ENCODE results near the gene ATP6V1C2. TPM values are rescaled to one million over a fixed set of nuclear protein-coding genes. Genes with fewer than 3 reads are reported as not detected.

ATP6V1C2 gene
- total RNA-seq, 1 donor from 2014 or later, result 0.14 TPM

DNA sequence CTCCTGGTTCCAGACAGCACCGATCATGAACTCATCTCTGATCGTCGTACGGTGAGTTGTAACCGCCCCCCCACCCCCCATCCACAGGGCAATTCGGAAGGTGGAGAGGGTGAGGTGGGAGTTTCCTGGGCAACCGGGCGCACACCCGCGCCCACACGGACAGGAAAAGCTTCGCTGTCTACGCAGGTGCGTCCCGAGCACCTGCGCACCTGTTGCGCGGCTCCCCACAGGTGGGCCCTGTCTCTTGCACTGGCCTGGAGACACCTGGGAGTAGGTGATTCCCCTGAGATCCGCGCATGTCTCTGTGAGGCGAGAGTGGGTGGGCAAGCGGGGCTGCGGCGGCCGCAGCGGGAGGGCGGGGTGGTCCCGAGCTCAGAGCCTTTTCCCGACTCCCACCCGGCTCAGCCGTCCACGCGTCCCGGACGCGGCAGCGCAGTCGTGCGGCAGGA lies 459 bp upstream of the ATP6V1C2 start:
- FAIRE-seq (no peak), DNase-seq (ENCODE audit: low read depth) (no peak)
- no peaks in the 10 kb centered on the region for H4K20me1 ChIP-seq (ENCODE audit: insufficient read depth, low read length)
- no peaks in the 10 kb centered on the region for H3K36me3 ChIP-seq (ENCODE audit: insufficient read depth, low read length)
- no peak overlapping the region for H3K9ac ChIP-seq (ENCODE audit: low read length)
- H3K36me3 Mint-ChIP-seq (ENCODE audit: low read depth, unreplicated experiment), result no peaks in the 10 kb centered on the region
- H3K27ac ChIP-seq (ENCODE audit: low read depth, low read length), result no peak overlapping the region
- no peaks in the 10 kb centered on the region for H3K9me3 Mint-ChIP-seq (ENCODE audit: unreplicated experiment)
- peaks cover 43% of the 10 kb centered on the region for H3K27me3 ChIP-seq (ENCODE audit: insufficient read depth, low read length)
- no peaks in the 10 kb centered on the region for H3K9me3 ChIP-seq (ENCODE audit: insufficient read depth, low read depth, low read length)
- H2AFZ ChIP-seq (ENCODE audit: low read depth, low read length), result no peak overlapping the region
- no peak overlapping the region for H3K4me3 ChIP-seq (ENCODE audit: insufficient read depth, low read depth, low read length)
- TF ChIP-seq, protein P1, sequence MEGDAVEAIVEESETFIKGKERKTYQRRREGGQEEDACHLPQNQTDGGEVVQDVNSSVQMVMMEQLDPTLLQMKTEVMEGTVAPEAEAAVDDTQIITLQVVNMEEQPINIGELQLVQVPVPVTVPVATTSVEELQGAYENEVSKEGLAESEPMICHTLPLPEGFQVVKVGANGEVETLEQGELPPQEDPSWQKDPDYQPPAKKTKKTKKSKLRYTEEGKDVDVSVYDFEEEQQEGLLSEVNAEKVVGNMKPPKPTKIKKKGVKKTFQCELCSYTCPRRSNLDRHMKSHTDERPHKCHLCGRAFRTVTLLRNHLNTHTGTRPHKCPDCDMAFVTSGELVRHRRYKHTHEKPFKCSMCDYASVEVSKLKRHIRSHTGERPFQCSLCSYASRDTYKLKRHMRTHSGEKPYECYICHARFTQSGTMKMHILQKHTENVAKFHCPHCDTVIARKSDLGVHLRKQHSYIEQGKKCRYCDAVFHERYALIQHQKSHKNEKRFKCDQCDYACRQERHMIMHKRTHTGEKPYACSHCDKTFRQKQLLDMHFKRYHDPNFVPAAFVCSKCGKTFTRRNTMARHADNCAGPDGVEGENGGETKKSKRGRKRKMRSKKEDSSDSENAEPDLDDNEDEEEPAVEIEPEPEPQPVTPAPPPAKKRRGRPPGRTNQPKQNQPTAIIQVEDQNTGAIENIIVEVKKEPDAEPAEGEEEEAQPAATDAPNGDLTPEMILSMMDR (IDR thresholded peaks at IDR 0.05; ENCODE audit: insufficient read depth, low read depth, low read length), result no peak
- no peak for TF ChIP-seq EZH2 (IDR thresholded peaks at IDR 0.05; ENCODE audit: insufficient read depth, low read length)
- peak overlapping the region; percentile 69 for H3K4me3 Mint-ChIP-seq (ENCODE audit: unreplicated experiment)
- H3K27me3 Mint-ChIP-seq (ENCODE audit: low read depth, unreplicated experiment), result peaks cover 52% of the 10 kb centered on the region
- H3K4me1 Mint-ChIP-seq (ENCODE audit: low read depth, unreplicated experiment), result peaks cover 10% of the 10 kb centered on the region
- peaks cover 15% of the 10 kb centered on the region for H3K4me1 ChIP-seq (ENCODE audit: insufficient read depth, low read length)
- H3K4me2 ChIP-seq (ENCODE audit: low read length), result peak overlapping the region; percentile 83
- no peaks in the 10 kb centered on the region for H3K79me2 ChIP-seq (ENCODE audit: insufficient read depth, low read length)
- no peak overlapping the region for H3K27ac Mint-ChIP-seq (ENCODE audit: unreplicated experiment)

DNA sequence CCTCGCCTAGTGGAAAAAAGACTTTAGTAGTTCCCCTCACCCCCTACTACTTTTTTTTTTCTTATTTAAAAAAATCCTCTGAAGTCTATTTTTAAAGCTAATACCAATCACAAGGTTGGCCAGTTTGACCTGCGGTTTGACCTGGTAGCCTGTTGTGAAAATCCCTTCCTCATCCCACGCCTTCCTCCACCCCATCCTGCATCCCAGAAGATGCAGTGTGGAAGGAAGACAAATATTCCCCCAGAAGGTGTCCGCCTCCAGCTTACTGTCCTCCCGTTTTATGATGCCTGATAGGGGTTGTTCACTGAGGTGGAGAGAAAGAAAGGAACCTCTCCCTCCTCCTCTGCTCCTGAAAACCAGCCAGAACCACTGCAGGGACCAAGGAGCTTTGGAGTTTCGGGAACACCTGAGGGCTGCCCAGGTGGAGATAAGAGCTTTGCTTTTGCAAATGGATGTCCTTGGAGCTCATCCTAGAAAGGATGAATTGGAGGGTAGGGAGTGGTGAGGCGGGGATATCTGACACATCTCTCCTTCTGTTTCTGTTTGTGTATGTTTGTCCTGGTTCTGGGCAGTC lies 909 bp downstream of the ATP6V1C2 start:
- peak overlapping the region; percentile 83 for H3K4me2 ChIP-seq (ENCODE audit: low read length)
- H3K4me3 Mint-ChIP-seq (ENCODE audit: unreplicated experiment), result peak overlapping the region; percentile 62
- no peaks in the 10 kb centered on the region for H3K36me3 Mint-ChIP-seq (ENCODE audit: low read depth, unreplicated experiment)
- no peaks in the 10 kb centered on the region for H3K9me3 ChIP-seq (ENCODE audit: insufficient read depth, low read depth, low read length)
- no peak overlapping the region for H3K9ac ChIP-seq (ENCODE audit: low read length)
- TF ChIP-seq EZH2 (IDR thresholded peaks at IDR 0.05; ENCODE audit: insufficient read depth, low read length), result no peak
- TF ChIP-seq, protein P1 (IDR thresholded peaks at IDR 0.05; ENCODE audit: insufficient read depth, low read depth, low read length), result no peak
- H3K27me3 ChIP-seq (ENCODE audit: insufficient read depth, low read length), result peaks cover 49% of the 10 kb centered on the region
- H3K4me3 ChIP-seq (ENCODE audit: insufficient read depth, low read depth, low read length), result no peak overlapping the region
- peaks cover 7% of the 10 kb centered on the region for H3K4me1 Mint-ChIP-seq (ENCODE audit: low read depth, unreplicated experiment)
- H3K4me1 ChIP-seq (ENCODE audit: insufficient read depth, low read length), result peaks cover 12% of the 10 kb centered on the region
- H3K36me3 ChIP-seq (ENCODE audit: insufficient read depth, low read length), result no peaks in the 10 kb centered on the region
- H3K27ac ChIP-seq (ENCODE audit: low read depth, low read length), result no peak overlapping the region
- no peak overlapping the region for H3K27ac Mint-ChIP-seq (ENCODE audit: unreplicated experiment)
- H4K20me1 ChIP-seq (ENCODE audit: insufficient read depth, low read length), result no peaks in the 10 kb centered on the region
- H3K27me3 Mint-ChIP-seq (ENCODE audit: low read depth, unreplicated experiment), result peaks cover 62% of the 10 kb centered on the region
- FAIRE-seq, result no peak
- H2AFZ ChIP-seq (ENCODE audit: low read depth, low read length), result no peak overlapping the region
- no peaks in the 10 kb centered on the region for H3K9me3 Mint-ChIP-seq (ENCODE audit: unreplicated experiment)
- no peak for DNase-seq (ENCODE audit: low read depth)
- H3K79me2 ChIP-seq (ENCODE audit: insufficient read depth, low read length), result no peaks in the 10 kb centered on the region

DNA sequence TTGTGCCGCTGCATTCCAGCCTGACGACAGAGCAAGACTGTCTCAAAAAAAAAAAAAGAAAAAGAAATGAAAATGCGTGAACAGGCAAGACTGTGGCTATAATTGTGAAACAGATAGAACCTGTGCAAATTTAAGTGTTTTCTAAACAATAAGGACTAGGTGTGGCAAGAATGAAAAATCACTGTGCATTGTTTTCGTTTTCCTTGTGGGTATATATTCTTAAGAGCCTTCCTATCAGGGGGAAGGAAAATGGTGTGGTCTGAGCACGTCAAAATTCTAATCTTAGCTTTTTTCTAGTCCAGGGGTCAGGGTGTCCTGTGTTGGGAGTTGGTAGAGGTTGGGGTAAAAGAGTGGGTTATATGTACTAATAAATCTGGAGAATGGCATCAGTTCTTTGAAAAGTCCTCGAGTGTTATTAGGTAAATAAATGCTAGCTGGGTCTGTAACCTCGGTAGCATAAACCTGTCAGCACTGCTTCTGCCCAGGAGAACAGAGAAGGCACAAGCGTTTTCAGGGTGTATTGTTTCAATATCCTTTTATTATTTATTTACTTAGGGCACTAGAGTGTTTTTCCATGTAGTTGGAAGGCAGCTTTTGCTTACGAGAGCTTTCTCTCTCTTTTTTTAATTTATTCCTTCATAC lies 11.6 kb downstream of the ATP6V1C2 start:
- Mint-ChIP-seq H3K4me1 (ENCODE audit: low read depth, unreplicated experiment) (peaks cover 11% of the 10 kb centered on the region), H3K27me3 (ENCODE audit: low read depth, unreplicated experiment) (peaks cover 2% of the 10 kb centered on the region), H3K27ac (ENCODE audit: unreplicated experiment) (no peak overlapping the region), H3K36me3 (ENCODE audit: low read depth, unreplicated experiment) (no peaks in the 10 kb centered on the region), H3K9me3 (ENCODE audit: unreplicated experiment) (no peaks in the 10 kb centered on the region), H3K4me3 (ENCODE audit: unreplicated experiment) (no peak overlapping the region)
- Histone ChIP-seq H3K27me3 (ENCODE audit: insufficient read depth, low read length) (peaks cover 9% of the 10 kb centered on the region), H3K4me2 (ENCODE audit: low read length) (no peak overlapping the region), H3K36me3 (ENCODE audit: insufficient read depth, low read length) (no peaks in the 10 kb centered on the region), H4K20me1 (ENCODE audit: insufficient read depth, low read length) (no peaks in the 10 kb centered on the region), H2AFZ (ENCODE audit: low read depth, low read length) (no peak overlapping the region), H3K4me3 (ENCODE audit: insufficient read depth, low read depth, low read length) (no peak overlapping the region), H3K4me1 (ENCODE audit: insufficient read depth, low read length) (no peaks in the 10 kb centered on the region), H3K9ac (ENCODE audit: low read length) (no peak overlapping the region), H3K9me3 (ENCODE audit: insufficient read depth, low read depth, low read length) (no peaks in the 10 kb centered on the region), H3K27ac (ENCODE audit: low read depth, low read length) (no peak overlapping the region), H3K79me2 (ENCODE audit: insufficient read depth, low read length) (no peaks in the 10 kb centered on the region)
- DNase-seq (ENCODE audit: low read depth) (no peak), FAIRE-seq (no peak)
- TF ChIP-seq, protein P1 (IDR thresholded peaks at IDR 0.05; ENCODE audit: insufficient read depth, low read depth, low read length), result no peak
- TF ChIP-seq EZH2 (IDR thresholded peaks at IDR 0.05; ENCODE audit: insufficient read depth, low read length), result no peak
